Nephron progenitor cell (in vitro differentiated cells): ENCODE results near the gene TET3.
A peak's percentile ranks its signal among the peaks of the same experiment; 100 is the strongest.

ENCODE experiments used
- DNase-seq: peaks from one replicate; pipeline ENCODE4 v3.0.0; 2021
- H3K27ac Mint-ChIP-seq: 2 replicates; pipeline ENCODE4 v1.8.0; 2021; ENCODE audit warnings: mild to moderate bottlenecking, moderate library complexity, mixed read lengths
- H3K27me3 Mint-ChIP-seq: 2 replicates; pipeline ENCODE4 v1.8.0; 2021; ENCODE audit warnings: mild to moderate bottlenecking, low read depth, mixed read lengths; ENCODE audit not compliant: poor library complexity
- H3K36me3 Mint-ChIP-seq: 2 replicates; pipeline ENCODE4 v1.8.0; 2021; ENCODE audit warnings: low read depth, mixed read lengths
- H3K4me1 Mint-ChIP-seq: 2 replicates; pipeline ENCODE4 v1.8.0; 2021; ENCODE audit warnings: mixed read lengths
- H3K4me3 Mint-ChIP-seq: 2 replicates; pipeline ENCODE4 v1.8.0; 2021; ENCODE audit warnings: mild to moderate bottlenecking, moderate library complexity, mixed read lengths
- H3K9me3 Mint-ChIP-seq: 2 replicates; pipeline ENCODE4 v1.8.0; 2021; ENCODE audit warnings: mild to moderate bottlenecking, moderate library complexity, mixed read lengths
- CTCF ChIP-seq: fragments of 200-600 bp; sonication (generic); IDR thresholded peaks from 2 replicates; pipeline ENCODE4 v1.5.0; 2021; ENCODE audit warnings: antibody characterized with exemption

TET3 gene

GRCh38 chr2:74021407-74021755 lies 36.7 kb downstream of the TET3 start:
- Mint-ChIP-seq H3K4me3 (no peak overlapping the region), H3K36me3 (peaks cover 28% of the 10 kb centered on the region), H3K4me1 (peaks cover 20% of the 10 kb centered on the region), H3K27ac (no peak overlapping the region), H3K27me3 (no peaks in the 10 kb centered on the region), H3K9me3 (no peaks in the 10 kb centered on the region)
- no peak for DNase-seq
- no peak for TF ChIP-seq CTCF

GRCh38 chr2:74024216-74024615 lies 39.5 kb downstream of the TET3 start:
- Mint-ChIP-seq H3K27me3 (no peaks in the 10 kb centered on the region), H3K9me3 (peaks cover 16% of the 10 kb centered on the region), H3K4me3 (no peak overlapping the region), H3K4me1 (peaks cover 25% of the 10 kb centered on the region), H3K36me3 (peaks cover 23% of the 10 kb centered on the region), H3K27ac (no peak overlapping the region)
- DNase-seq = no peak
- no peak for TF ChIP-seq CTCF

DNA sequence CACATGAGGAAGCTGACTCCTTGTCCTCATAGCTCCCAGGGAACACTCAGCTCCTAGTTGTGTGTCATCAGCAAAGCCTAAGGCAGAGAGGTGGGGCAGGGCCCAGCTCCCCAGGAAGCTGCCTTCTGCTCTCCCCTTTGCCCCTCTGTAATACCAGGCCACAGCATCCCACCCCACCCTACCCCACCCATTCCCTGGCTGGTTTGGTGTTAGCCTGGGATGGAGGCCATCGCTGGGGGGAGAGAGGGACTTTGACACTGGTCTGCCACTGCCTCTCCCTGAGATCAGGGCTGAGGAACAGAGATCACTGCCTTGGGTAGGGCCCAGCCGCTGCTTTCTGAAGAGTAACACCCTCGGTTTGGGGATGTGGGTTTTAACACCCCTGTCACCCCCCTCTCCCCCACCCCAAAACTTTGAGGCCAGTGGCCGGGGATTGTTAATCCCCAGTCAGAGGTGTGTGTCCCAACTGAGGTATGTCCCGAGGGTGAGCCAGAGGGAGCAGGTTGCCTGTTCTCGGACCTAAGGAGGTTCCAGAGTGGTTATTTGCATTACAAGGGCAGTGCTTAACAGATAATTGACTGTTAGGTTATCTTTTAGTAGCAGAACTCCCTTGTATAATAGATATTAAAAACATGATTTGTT lies 41.4 kb downstream of the TET3 start:
- TF ChIP-seq CTCF = no peak
- H3K36me3 Mint-ChIP-seq = peaks cover 23% of the 10 kb centered on the region
- H3K27me3 Mint-ChIP-seq = no peaks in the 10 kb centered on the region
- no peak overlapping the region for H3K27ac Mint-ChIP-seq
- H3K4me3 Mint-ChIP-seq = no peak overlapping the region
- DNase-seq = no peak
- H3K9me3 Mint-ChIP-seq = peaks cover 16% of the 10 kb centered on the region
- peaks cover 27% of the 10 kb centered on the region for H3K4me1 Mint-ChIP-seq

DNA sequence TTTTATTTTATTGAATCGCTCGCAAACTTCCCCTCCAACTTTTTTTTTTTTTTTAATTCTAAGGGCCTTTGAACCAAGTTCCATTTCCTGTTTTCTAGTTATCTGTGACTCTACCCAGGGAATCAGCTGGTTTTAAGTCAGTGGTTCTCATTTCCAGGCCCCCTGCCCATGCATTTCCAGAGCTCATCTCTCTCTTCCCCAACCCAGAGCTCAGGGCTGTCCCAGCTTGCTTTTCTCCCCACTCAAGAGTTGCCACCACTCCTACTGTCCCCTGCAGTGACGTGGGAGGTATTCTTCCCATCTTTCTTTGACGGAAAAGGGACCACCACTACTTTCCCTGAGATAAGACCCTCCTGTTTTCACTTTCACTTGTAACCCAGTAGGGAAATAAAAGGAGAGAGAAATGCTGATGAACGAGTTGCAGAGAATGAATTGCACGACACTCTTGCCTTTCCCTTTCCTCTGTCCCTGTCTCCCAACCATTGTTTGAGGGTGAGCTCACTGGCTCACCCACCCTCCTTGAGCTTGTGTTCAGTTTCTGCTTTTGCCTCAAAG lies 42.1 kb downstream of the TET3 start:
- peaks cover 16% of the 10 kb centered on the region for H3K9me3 Mint-ChIP-seq
- no peak for DNase-seq
- no peak for TF ChIP-seq CTCF
- no peaks in the 10 kb centered on the region for H3K27me3 Mint-ChIP-seq
- no peak overlapping the region for H3K4me3 Mint-ChIP-seq
- peak overlapping the region; percentile 83 for H3K27ac Mint-ChIP-seq
- peaks cover 23% of the 10 kb centered on the region for H3K36me3 Mint-ChIP-seq
- peaks cover 30% of the 10 kb centered on the region for H3K4me1 Mint-ChIP-seq

- H3K27me3 Mint-ChIP-seq = no peaks in the 10 kb centered on the region
- no peak overlapping the region for H3K27ac Mint-ChIP-seq
- no peak overlapping the region for H3K4me3 Mint-ChIP-seq
- peaks cover 19% of the 10 kb centered on the region for H3K36me3 Mint-ChIP-seq
- H3K9me3 Mint-ChIP-seq = peaks cover 16% of the 10 kb centered on the region
- TF ChIP-seq CTCF = no peak
- H3K4me1 Mint-ChIP-seq = peaks cover 32% of the 10 kb centered on the region
- no peak for DNase-seq
Measured at GRCh38 chr2:74027496-74027895, 42.8 kb downstream of the TET3 start.

- Mint-ChIP-seq H3K4me1 (peaks cover 40% of the 10 kb centered on the region), H3K27ac (no peak overlapping the region)
- DNase-seq = no peak
Measured at GRCh38 chr2:74028290-74028689, 43.6 kb downstream of the TET3 start.

More at GRCh38 chr2:74028290-74028689, 43.6 kb downstream of the TET3 start:
- no peak for TF ChIP-seq CTCF
- H3K27me3 Mint-ChIP-seq = no peaks in the 10 kb centered on the region
- H3K36me3 Mint-ChIP-seq = peaks cover 19% of the 10 kb centered on the region
- no peak overlapping the region for H3K4me3 Mint-ChIP-seq
- peaks cover 16% of the 10 kb centered on the region for H3K9me3 Mint-ChIP-seq
